A204.1 (cell line): ENCODE results near the gene NXF1.
A peak's percentile ranks its signal among the peaks of the same experiment; 100 is the strongest.
"Not testable (repeated sequence)": the region's sequence is repeated elsewhere in the genome, so short reads cannot be mapped to it uniquely, and the experiment has no call there.

ENCODE experiments used
- FAIRE-seq: peaks from 2 replicates; lab custom pipeline; 2012; peaks lifted over from hg19 to GRCh38; lab: Jason Lieb, UNC

Gene NXF1

DNA sequence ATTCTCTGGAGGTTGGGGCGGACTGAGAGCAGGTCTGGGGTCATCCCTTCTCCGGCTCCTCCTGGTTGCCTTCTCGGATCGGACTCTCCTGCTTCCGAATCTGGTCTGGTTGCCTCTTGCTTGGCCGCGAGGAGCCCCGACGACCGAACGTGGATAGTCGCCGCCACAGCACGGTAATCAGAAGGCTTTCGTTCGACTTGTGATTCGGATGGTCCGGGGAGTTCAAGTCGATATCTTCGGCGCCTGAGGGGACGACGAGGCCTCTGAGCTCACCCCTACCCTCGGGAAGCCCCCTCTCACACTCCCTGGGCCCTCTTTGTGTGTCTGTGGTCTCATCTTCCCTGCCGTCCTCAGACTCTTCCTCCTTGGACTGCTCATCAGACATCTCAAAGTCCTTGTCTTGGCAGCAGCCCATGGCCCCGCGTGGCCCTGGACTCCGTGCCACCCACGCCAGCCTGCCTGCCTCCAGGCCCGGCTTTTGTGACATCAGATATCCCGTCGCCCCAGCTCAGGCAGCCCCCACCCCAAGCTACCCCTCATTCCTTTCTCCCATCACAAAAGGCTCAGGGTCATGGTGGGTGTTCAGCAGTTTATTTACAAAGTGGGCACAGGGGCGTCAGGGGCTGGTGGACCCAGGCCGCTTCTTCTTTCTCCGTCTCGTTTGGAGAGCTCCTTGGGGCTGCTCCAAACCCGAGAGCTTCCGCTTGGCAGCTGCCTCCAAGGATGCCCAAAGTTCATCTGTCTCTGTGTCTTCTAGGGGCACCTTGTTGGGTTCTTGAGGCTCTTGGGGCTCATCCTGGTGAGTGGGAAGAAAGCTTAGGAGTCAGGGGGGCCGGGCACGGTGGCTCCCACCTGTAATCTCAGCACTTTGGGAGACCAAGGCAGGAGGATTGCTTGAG lies 27.3 kb upstream of the NXF1 start, which contains the start of gene TEX54:
TSS of gene TEX54 (minus strand) at position 506 of the 899 bp plus-strand sequence.
- FAIRE-seq, result no peak

DNA sequence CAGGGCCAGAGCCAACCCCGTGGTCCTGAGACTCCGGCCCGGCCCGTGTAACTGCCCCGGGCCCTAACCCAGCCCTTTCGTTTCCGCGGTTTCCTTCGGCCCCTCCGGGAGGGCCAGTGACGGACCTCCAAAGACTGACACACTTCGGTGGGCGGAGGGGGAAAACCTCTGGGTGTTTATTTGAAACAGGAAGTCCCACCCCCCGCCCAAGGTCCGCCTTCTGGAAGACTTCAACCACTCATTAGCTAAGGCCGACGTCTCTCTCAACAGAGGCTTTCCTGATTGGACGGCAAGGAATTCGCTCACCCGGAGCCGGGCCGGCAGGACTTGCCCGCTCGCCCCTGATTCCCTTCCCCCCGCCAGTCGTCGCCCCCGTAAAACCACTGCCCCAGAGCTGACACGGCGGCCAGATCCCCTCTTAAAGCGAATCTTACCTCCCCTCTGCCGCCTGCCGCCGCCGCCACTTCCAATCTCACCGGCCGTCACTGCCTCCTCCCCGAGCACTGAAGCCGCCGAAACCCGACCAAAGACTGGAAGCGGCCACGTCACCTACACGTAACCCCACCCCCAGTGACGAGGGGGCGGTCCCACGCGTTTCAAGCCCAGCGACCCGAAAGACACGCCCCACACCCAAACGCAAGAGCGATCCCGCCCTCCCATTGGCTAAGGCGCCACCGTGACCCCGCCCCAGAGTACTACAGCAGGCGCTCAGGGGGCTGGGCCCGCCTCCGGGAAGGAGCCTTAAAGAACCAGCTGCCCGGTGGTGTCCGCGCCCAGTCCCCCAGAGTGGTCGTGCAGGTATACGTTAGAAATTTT lies 26.5 kb upstream of the NXF1 start, which contains the start of gene STX5:
TSS of gene STX5 (minus strand) at position 532 of the 816 bp plus-strand sequence. CDS start 808 bp downstream, outside the sequence.
- peak; percentile 91 for FAIRE-seq

DNA sequence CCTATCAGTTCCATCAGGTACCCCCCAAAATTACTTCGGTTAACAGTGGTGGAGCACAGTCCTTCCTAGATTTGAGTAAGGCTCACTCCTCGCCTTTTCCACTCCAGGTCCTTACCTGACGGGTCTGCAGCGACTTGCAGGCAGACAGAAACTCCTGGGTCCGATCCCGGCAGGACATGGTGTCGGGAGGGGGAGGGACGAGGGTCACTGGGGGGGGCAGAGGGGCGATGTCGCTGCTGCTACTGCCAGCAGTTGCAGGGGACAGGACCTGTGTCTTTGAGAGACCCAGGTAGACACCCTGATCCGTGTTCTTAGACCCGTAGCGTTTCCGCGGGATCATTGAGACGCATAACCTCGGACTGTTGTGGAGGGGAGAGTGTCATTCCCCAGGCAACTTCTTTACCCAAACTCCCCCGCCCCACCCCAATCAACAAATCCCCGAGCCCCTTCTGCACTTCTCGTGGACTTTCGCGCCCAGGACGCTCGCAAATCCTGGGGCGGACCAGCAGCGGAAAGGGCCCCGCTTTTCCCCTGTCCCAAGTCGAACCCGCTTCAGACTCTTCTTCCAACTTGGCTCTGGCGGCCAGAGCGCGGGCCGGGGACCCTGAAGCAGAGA lies 25.8 kb upstream of the NXF1 start:
- no peak for FAIRE-seq

DNA sequence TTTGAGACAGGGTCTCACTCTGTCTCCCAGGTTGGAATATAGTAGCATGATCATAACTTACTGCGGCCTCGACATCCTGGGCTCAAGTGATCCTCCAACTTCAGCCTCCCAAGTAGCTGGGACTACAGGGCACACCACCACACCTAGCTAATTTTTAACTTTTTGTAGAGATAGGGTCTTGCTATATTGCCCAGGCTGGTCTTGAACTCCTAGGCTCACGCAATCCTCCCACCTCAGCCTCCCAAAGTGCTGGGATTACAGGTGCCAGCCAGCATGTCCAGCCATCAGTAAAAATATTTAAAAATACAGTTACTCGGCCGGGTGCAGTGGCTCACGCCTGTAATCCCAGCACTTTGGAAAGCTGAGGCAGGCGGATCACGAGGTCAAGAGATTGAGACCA lies 22.9 kb upstream of the NXF1 start:
- not testable (repeated sequence) for FAIRE-seq

DNA sequence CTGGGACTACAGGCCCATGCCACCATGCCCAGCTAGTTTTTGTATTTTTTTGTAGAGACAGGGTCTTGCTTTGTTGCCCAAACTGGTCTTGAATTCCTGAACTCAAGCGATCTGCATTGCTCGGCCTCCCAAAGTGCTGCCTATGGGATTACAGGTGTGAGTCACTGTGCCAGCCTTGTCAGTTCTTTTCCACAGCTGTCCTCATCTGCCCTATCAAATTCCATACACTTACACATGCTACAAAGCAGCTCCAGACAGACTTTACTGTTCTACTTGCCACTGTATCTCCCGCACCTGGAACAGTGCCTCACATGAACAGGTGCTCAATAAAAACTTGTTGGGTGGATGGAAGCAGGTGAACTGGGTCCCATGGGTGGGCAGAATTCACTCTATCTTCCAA lies 18.4 kb upstream of the NXF1 start:
- FAIRE-seq, result no peak

DNA sequence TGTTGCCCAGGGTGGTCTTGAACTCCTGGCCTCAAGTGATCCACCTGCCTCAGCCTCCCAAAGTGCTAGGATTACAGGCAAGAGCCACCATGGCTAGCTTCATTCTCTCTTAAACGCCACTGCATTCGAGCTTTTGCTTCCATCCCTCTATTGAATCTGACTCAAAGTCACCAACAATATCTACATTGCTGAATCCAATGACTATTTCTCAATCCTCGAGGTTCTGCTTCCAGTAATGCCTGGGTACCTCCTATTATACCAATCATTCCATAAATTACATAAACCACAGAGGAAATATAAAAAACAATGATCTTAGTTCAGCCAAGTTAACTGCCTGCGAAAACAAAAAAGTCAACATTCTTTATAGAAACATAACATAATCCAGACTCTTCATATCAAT lies 11.9 kb upstream of the NXF1 start:
- FAIRE-seq, result no peak

DNA sequence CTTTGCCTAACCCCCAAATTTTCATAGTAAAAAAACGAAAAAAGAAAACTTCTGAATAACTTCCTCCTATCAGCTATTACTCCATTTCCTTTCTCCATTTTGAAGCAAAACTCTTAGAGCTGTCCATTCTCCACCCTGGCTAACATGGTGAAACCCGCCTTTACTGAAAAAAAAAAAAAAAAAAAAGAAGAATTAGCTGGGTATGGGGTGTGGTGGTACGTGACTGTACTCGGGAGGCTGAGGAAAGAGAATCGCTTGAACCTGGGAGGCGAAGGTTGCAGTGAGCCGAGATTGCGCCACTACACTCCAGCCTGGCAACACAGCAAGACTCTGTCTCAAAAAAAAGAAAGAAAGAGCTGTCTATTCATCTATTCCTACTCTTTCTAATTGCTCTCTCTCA lies 11.3 kb upstream of the NXF1 start:
- no peak for FAIRE-seq

DNA sequence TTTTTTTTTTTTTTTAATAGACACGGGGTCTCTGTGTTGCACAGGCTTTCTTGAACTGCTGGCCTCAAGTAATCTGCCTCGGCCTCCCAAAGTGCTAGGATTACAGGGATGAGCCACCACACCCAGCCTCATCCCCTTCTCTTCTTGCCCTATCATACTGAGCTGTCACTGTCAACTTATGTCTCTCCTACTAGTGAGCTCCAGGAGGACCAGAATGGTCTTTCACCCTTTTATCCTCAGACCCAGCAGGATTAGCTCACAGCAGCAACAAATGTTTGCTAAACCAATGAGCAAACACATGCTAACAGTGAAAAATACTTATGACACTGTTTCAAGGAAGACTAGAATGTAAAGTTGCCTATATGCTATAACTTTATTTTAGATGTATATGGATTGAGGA lies 6.4 kb upstream of the NXF1 start:
- no peak for FAIRE-seq

DNA sequence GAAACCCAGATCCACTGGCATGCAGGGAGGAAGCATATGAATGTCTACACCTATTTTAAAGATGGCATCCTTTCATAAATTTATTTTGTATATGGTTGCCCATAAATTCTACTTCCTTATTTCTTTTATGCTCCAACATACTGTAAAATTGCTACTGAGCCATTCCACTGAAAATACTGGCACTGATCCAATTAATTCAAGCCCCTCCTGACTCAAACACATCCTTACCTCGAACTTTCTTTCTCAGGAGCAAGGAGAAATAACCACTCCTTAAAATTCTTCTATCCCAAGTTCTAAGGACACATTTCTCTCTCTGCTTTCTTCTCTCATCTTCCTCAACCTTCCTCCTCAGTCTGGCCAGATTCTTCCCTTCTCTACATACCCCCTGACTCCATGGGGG lies 5.5 kb upstream of the NXF1 start:
- FAIRE-seq, result no peak

DNA sequence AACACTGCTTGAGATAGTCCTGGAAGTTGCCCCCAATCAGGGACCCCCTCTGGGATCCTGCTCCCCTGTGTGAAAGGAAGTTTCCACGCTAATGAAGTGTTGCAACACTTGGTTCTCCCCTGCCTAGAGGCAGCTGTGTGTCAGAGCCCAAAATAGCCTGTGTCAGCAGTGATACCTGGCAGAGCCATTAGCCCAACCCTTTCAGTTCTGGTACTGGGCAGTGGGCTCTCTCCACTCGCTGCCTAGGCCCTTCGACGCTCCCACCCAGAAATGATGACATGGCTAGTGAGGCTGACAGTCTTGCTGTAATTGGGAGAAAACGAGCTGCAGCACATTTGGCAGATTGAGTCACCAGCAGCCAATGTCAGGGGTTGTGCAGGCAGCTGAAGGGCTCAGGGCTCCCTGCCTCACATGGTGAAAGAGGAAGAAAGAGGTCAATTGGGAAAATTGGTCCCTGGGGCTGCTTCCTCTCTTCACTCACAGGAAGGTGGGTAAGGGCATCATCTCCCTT lies 1.4 kb upstream of the NXF1 start:
- FAIRE-seq, result no peak

DNA sequence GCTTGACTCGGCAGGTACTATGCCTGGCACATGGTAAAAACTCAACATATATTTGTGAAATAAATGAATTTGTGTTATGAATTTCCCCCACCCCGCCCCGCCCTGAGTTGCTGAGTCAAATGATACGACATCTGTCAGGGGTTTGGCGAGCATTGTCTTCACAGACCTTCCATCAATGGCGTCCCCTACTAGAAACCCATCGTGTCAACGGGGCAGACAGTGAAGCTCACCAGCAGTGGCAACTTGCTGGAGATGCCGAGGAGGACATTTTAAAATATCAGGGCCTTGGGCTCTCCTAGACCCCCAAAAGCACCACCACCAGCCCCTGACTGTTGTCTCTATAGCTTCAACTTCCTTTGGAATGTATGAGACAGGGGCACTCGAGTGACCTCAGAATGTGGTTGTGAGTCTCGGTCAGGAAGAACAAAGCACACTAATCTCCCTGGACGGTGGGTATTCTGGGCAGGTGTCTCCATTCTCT lies 761 bp upstream of the NXF1 start:
- no peak for FAIRE-seq

DNA sequence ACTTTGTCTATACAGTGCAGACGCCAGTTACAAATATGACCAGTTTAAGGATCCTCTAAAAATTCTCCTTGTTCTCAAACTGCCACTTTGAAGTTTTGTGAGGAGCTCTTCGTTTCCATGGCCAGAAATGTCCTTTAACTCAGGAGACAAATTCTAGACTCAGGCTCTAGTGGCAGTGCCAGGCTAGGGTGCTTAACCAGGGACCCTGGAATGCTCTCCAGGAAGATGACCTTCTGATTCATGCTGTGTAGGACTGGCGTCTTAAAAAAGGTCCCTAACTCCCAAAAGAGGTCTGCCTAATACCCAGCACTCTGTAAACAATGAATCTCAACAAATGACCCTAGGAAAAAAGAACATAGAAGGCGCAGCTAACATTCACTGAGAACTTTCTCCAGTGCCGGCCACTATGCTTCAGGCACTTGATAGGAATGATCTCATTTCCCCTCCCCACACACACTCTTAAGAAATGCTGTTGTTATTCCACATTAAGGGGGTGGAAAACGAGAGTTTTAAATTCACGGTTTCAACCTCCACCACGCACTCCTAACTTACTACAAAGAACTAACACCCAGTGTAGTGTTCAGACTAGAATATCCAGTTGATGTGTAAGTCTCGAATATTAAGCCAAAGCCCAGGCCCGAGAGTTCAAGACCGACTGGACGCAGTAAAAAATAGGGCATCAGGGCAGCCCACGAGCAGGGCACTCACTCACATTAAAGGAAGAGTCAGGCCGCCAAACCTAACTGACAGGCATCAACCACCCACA lies 747 bp downstream of the NXF1 start:
- no peak for FAIRE-seq

DNA sequence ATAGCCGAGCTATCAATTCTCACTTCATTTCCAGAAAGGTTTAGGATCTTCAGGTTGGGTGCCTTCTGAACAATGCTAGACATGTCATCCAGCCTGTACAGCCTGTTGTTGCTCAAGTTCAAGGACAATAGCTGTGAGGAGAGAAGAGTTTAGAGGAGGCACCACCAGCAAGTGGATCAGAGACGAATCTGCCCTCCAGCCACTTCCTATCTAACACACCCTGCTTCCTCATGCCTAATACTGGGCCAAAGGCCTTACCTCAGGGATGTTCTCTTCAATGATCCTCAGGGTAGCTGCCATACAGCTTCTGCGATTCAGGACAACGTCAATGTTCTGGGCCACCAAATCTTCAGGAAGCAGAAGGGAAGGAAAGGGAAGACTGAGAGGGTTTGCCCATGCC lies 4.2 kb downstream of the NXF1 start:
- no peak for FAIRE-seq

DNA sequence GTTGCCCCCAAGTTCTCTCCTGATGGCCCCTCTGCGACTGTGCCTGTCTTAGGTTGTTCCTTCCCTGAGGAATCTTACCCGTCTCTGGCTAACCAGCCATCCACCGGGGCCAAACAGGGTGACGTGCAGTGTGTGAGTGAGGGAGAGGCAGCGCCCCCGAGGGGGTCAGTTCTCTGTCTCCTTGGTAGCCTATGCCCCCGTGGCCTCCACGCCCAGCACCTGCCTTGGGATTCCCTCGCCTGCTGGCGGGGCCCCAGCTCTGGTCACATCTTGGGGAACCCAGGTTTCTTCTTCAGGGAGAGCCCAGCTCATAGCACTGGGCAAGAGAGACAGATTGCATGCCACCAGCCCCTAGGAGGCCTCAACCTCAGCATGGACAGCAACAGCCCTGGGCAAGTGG lies 5.8 kb downstream of the NXF1 start:
- no peak for FAIRE-seq

DNA sequence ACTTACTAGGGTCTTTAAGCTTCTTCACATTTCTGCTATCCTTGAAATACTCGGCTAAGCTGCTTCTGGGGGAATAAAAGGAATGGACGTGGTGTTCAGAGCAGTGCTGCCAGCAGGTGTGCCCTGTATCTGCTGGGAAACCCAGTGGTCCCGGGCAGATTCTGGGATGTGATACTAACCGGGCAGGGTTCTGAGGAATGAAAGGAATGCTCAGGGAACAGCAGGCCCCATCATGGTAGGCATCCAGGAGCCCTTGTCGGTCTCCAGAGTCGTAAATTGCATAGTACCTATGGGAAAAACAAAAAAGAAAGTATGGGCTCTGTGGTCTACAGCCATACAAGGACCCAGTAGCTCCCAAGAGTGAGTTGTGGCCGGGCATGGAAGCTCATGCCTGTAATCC lies 9.0 kb downstream of the NXF1 start:
- FAIRE-seq, result no peak

DNA sequence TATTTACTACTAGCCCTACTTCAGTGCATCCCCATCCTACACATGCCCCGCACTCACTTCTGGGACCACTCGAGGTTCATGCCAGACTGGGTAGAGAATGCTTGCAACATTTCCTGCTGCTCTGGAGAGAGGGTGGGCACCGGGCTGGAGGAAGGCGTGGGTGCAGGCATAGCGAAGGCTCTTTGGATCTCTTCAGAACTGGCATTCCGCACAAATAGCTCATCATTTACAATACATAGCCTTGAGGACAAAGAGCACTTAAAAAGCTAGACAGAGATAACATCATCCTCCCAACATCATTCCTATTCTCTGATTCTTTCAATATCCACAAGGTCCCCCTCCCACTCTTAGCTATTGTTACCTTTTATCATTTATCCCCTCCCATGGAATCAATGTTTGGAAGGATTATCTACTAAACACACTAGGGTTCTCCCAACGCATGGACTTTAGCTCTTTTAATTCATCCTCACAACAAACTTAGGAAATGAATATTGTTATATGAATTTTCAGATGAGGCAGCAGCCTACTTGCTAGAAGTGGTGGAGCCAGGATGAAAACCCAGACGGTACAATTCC lies 11.0 kb downstream of the NXF1 start:
- FAIRE-seq, result no peak

DNA sequence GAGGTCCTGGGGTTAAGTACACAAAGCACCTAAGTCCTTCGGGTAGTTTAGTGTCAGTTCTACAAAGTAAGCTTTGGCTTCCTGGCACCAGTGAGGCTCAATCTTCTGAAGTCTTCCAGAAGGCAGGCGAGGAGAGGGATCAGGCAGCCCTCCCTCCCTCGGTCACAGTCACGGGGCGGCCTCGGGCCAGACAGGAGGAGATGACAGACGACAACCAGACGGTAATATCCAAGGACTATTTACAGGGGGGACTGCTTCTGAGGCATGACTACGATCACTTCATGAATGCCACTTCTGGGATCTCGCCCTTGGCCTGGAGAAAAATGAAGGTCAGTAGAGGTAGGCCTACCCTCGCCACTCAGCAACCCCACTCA lies 13.1 kb downstream of the NXF1 start:
- FAIRE-seq, result no peak

DNA sequence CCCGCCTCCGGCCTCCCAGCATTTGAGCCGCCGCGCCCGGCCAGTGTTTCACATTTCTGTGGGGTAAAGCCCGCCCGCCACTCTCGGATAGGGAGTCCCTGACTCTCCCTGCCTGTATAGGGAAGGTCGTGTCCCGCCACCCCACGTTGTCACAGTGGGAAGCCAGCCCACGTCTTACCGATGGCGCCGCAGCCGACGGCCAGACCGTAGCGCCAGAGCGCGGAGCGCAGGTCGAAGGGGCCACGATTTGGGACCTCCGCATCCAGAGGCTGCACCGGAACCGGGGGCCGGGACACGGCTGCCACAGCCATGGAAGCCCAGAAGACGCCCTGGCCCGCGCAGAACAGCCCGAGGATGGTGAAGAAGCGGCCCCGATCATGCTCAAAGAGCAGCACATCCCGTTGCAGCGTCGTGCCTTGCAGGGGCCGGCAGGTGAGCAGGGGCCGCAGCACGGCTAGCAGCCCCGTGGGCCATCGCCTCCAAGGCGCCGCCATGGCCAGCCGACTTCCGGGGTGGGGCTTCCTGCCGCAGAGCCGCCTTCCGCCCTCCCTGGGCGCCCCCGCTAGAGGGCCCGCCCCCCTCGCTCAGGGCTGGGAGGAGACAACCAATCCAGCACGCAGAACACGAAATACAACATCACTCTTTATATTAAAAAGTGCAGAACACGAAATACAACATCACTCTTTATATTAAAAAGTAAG lies 13.6 kb downstream of the NXF1 start, which contains the start of gene TMEM223:
TSS of gene TMEM223 (minus strand) at position 506 of the 701 bp plus-strand sequence. CDS start at position 494, 12 bp downstream.
- FAIRE-seq, result no peak

DNA sequence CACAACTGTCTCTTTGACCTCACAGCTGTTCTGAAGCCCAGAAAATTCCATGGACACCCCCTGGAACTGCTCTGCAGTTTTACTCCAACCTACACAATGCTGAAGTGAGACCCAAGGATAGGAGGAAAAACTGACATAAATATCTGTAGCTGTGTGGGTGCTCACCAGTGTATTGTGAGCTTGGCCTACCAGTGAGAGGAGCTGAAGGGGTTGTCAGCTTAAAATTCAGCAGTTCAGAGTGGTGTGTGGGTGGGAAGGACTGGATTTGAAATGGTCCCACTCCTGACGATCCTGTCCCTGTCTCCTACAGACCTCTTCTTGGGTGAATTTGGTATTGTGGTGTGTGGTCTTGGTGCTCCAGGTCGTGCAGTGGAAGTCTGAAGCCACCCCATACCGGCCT lies 15.7 kb downstream of the NXF1 start:
- FAIRE-seq, result no peak

DNA sequence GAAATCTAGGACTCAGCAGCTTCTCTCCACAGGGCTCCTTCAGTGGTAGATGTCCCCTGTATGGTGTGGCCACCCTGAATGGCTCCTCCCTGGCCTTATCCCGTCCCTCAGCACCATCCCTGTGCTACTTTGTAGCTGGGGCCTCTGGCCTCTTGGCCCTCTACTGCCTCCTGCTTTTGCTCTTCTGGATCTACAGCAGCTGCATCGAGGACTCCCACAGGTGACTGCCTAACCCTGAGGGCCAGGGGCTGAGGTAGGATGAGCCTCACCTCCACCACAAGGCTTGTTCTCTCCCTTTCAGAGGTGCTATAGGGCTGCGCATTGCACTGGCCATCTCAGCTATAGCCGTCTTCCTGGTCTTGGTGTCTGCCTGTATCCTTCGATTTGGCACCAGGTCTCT lies 16.2 kb downstream of the NXF1 start:
- FAIRE-seq, result no peak
